ENCODE results near the gene SIK2. TPM values are rescaled to one million over a fixed set of nuclear protein-coding genes. Genes with fewer than 3 reads are reported as not detected.
A peak's percentile ranks its signal among the peaks of the same experiment; 100 is the strongest.

SIK2 gene
- polyA plus RNA-seq, 1 donor from 2014 or later = 9.0 TPM

GRCh38 chr11:111586388-111586831 is 15.8 kb upstream of the SIK2 start:
- Histone ChIP-seq H3K27ac (ENCODE audit: low read length) (no peak overlapping the region), H2AFZ (ENCODE audit: low read depth, low read length) (no peak overlapping the region), H3K4me2 (ENCODE audit: low read length) (no peak overlapping the region), H3K9me3 (ENCODE audit: low read length) (no peaks in the 10 kb centered on the region), H4K20me1 (ENCODE audit: insufficient read depth) (no peaks in the 10 kb centered on the region), H3K9ac (ENCODE audit: low read length) (no peak overlapping the region), H3K27me3 (ENCODE audit: insufficient read depth, low read depth, low read length) (no peaks in the 10 kb centered on the region), H3K79me2 (replicated peaks; ENCODE audit: insufficient read depth, low read length) (no peaks in the 10 kb centered on the region), H3F3A (ENCODE audit: insufficient read depth, low read length, poor library complexity, severe bottlenecking) (no peaks in the 10 kb centered on the region), H3K9me2 (ENCODE audit: insufficient read depth, low read length) (no peaks in the 10 kb centered on the region), H3K36me3 (ENCODE audit: insufficient read depth, low read length) (no peaks in the 10 kb centered on the region), H3K4me3 (ENCODE audit: low read length) (no peak overlapping the region)
- TF ChIP-seq EP300 (conservative IDR thresholded peaks at IDR 0.05; ENCODE audit: poor library complexity, severe bottlenecking) = no peak
- no peak for TF ChIP-seq REST (IDR thresholded peaks at IDR 0.05; ENCODE audit: borderline replicate concordance)
- TF ChIP-seq POLR2AphosphoS5 (IDR thresholded peaks at IDR 0.05) = no peak
- TF ChIP-seq EZH2 (IDR thresholded peaks at IDR 0.05; ENCODE audit: borderline replicate concordance, insufficient read depth, low read length, poor library complexity, severe bottlenecking) = no peak
- TF ChIP-seq RAD21 (conservative IDR thresholded peaks at IDR 0.05) = peak; percentile 59
- peak; percentile 51 for TF ChIP-seq SMC3 (conservative IDR thresholded peaks at IDR 0.05; ENCODE audit: poor library complexity)
- TF ChIP-seq CTCF (IDR thresholded peaks at IDR 0.05; ENCODE audit: poor library complexity, severe bottlenecking) = peak; percentile 61
- no peak for TF ChIP-seq MXI1 (conservative IDR thresholded peaks at IDR 0.05; ENCODE audit: poor library complexity, severe bottlenecking)
- no peak for TF ChIP-seq TAF1 (IDR thresholded peaks at IDR 0.05; ENCODE audit: low read depth)

- Histone ChIP-seq H3F3A (ENCODE audit: insufficient read depth, low read length, poor library complexity, severe bottlenecking) (no peaks in the 10 kb centered on the region), H3K36me3 (ENCODE audit: insufficient read depth, low read length) (no peaks in the 10 kb centered on the region), H3K9me3 (ENCODE audit: low read length) (no peaks in the 10 kb centered on the region), H3K9me2 (ENCODE audit: insufficient read depth, low read length) (no peaks in the 10 kb centered on the region), H3K79me2 (replicated peaks; ENCODE audit: insufficient read depth, low read length) (no peaks in the 10 kb centered on the region), H2AFZ (ENCODE audit: low read depth, low read length) (no peak overlapping the region), H3K9ac (ENCODE audit: low read length) (no peak overlapping the region), H3K27ac (ENCODE audit: low read length) (no peak overlapping the region), H3K27me3 (ENCODE audit: insufficient read depth, low read depth, low read length) (no peaks in the 10 kb centered on the region), H4K20me1 (ENCODE audit: insufficient read depth) (no peaks in the 10 kb centered on the region), H3K4me2 (ENCODE audit: low read length) (no peak overlapping the region), H3K4me3 (ENCODE audit: low read length) (no peak overlapping the region)
- TF ChIP-seq EP300 (conservative IDR thresholded peaks at IDR 0.05; ENCODE audit: poor library complexity, severe bottlenecking) (no peak), EZH2 (IDR thresholded peaks at IDR 0.05; ENCODE audit: borderline replicate concordance, insufficient read depth, low read length, poor library complexity, severe bottlenecking) (no peak), SMC3 (conservative IDR thresholded peaks at IDR 0.05; ENCODE audit: poor library complexity) (no peak), POLR2AphosphoS5 (IDR thresholded peaks at IDR 0.05) (no peak), CTCF (IDR thresholded peaks at IDR 0.05; ENCODE audit: poor library complexity, severe bottlenecking) (no peak), REST (IDR thresholded peaks at IDR 0.05; ENCODE audit: borderline replicate concordance) (no peak), TAF1 (IDR thresholded peaks at IDR 0.05; ENCODE audit: low read depth) (no peak), MXI1 (conservative IDR thresholded peaks at IDR 0.05; ENCODE audit: poor library complexity, severe bottlenecking) (no peak), RAD21 (conservative IDR thresholded peaks at IDR 0.05) (no peak)
Measured at GRCh38 chr11:111589114-111589513, 13.1 kb upstream of the SIK2 start.

All from neural cell (in vitro differentiated cells).